ENCODE measurements around the gene MED13. TPM values are rescaled to one million over a fixed set of nuclear protein-coding genes. Genes with fewer than 3 reads are reported as not detected.

Gene MED13
- total RNA-seq, 1 donor from 2014 or later = 65.7 TPM

DNA sequence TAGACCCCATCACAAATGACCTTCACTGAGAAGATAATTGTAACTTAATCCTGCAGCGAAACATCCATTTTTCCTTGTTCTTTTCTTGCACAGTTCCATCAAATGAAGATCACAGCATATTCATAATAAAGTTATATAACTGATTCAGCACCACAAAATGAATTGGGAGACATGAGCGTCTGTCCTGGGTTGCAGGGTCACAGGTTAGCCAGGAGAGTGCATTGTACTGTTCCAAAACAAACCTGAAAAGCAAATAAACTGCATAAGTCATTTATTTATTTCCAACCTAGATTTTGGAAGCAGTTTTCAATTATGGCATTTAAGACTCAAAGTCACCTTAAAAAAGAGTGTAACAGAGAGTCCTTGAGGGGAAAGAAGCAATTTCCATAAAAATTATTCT, 118.7 kb downstream of the MED13 start:
- H3K4me3 ChIP-seq = no peak overlapping the region
- peaks cover 78% of the 10 kb centered on the region for H3K36me3 ChIP-seq
- H3K27ac ChIP-seq = no peak overlapping the region
- ATAC-seq = no peak
- H3K9me3 ChIP-seq = no peaks in the 10 kb centered on the region
- TF ChIP-seq, protein P1, sequence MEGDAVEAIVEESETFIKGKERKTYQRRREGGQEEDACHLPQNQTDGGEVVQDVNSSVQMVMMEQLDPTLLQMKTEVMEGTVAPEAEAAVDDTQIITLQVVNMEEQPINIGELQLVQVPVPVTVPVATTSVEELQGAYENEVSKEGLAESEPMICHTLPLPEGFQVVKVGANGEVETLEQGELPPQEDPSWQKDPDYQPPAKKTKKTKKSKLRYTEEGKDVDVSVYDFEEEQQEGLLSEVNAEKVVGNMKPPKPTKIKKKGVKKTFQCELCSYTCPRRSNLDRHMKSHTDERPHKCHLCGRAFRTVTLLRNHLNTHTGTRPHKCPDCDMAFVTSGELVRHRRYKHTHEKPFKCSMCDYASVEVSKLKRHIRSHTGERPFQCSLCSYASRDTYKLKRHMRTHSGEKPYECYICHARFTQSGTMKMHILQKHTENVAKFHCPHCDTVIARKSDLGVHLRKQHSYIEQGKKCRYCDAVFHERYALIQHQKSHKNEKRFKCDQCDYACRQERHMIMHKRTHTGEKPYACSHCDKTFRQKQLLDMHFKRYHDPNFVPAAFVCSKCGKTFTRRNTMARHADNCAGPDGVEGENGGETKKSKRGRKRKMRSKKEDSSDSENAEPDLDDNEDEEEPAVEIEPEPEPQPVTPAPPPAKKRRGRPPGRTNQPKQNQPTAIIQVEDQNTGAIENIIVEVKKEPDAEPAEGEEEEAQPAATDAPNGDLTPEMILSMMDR (IDR thresholded peaks at IDR 0.05) = no peak
- H3K27me3 ChIP-seq = no peaks in the 10 kb centered on the region
- DNase-seq = no peak
- intact Hi-C loops (cut with DNase I) = no loop called here
- no peaks in the 10 kb centered on the region for H3K4me1 ChIP-seq

DNA sequence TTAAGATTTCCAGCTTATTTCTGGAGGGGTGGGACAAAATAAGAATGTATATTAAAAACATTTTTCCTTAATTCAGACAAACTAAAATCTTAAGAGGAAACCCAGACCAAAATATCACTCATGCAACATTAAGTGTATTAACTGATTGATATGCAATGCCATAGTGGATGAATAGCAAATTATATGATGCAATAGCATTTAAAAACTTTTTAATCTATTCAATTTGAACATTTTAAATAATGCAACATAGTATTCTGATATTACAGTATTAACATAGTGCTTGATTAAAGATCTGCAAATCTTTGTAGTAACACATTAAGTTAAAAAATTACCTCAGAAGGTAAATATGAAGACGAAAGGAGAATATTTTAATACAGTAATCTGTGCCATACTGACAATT, 122.0 kb downstream of the MED13 start:
- Histone ChIP-seq H3K27me3 (no peaks in the 10 kb centered on the region), H3K4me3 (no peak overlapping the region), H3K4me1 (no peaks in the 10 kb centered on the region), H3K9me3 (no peaks in the 10 kb centered on the region), H3K36me3 (peaks cover 56% of the 10 kb centered on the region), H3K27ac (no peak overlapping the region)
- TF ChIP-seq, protein P1 (IDR thresholded peaks at IDR 0.05) = no peak
- intact Hi-C loops (cut with DNase I) = no loop called here
- DNase-seq (no peak), ATAC-seq (no peak)

DNA sequence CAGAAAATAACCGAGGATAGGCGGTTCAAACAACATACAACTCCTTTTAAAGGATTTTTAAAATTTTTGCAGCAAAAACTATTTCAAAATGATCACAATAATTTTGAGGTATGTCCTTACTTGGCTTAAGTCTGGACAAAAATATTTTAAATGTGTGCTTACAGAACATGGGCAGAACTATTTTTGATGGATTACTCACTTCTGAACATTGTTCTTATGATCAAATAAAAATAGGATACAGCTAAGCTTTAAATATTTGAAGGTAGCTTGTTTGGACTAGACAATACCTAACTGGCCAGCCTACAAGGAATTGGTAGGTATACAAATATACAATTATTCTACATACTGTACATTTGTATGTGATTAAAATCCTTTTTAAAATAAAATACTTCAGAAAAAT, 123.0 kb downstream of the MED13 start:
- TF ChIP-seq, protein P1 (IDR thresholded peaks at IDR 0.05) = no peak
- Histone ChIP-seq H3K4me1 (no peaks in the 10 kb centered on the region), H3K9me3 (no peaks in the 10 kb centered on the region), H3K27ac (no peak overlapping the region), H3K36me3 (peaks cover 45% of the 10 kb centered on the region), H3K27me3 (no peaks in the 10 kb centered on the region), H3K4me3 (no peak overlapping the region)
- DNase-seq (no peak), ATAC-seq (no peak)
- intact Hi-C loops (cut with DNase I) = no loop called here

DNA sequence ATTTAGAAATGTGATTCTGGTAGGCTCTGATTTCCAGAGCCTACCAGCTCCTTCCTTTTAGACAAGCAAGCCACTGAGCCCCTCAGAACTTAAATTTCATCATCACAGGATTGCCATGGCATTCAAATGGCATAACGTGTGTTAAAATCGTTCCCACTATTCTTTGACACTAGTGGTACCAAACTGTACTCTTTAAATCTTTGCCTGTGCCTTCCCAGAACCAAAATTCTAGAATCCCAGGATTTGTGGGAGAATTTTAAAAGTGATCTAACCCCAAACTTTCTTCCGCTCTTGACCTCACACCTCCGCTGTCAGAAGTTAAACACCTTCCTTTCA, 137.0 kb downstream of the MED13 start:
- ATAC-seq (no peak), DNase-seq (no peak)
- TF ChIP-seq, protein P1 (IDR thresholded peaks at IDR 0.05) = no peak
- Histone ChIP-seq H3K36me3 (peaks cover 21% of the 10 kb centered on the region), H3K4me3 (peak overlapping the region; percentile 76), H3K27ac (peak overlapping the region; percentile 89), H3K27me3 (no peaks in the 10 kb centered on the region), H3K9me3 (no peaks in the 10 kb centered on the region), H3K4me1 (peaks cover 9% of the 10 kb centered on the region)
- intact Hi-C loops (cut with DNase I) = no loop called here

DNA sequence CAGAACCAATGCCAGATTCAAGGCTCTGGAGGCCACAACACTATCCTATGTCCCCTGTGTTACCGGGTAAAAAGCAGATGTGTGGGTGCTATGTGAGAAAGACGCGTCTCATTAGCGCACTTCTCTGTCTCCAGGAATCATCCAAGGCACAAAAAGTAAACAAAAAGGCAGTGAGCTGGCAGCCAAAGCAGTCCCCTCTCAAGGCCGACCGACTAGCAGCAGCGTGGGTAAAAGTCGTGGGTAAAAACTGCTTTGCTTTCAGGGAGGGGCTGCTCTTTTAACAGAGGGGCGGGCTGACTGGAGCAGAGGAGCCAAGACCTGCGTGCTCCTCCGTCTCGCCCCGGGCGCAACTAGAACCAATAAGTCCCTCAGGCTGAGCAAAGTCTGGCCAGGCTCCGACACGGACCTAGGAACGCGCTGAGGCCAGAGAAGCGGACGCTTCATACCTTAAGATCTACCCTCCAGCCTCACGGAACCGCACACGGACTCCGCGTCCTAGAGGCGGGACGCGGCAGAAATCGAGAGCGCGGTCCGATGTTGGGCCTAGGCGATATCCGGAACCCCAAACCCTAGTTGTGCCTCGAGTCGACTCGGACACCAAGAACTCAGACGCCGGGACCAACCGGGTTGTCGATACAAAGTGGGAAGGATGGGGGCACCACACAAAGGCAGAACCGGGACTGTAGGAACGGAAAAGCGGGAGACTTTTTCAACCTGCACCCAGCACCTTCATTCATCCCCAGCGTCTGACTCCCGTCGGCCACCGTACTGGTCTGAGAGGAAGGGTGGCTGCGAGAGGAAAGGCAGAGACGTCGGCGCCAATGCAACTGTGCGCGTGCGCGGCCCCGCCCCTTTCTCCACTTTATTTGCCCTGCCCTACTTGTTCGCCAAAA, 137.6 kb downstream of the MED13 start, which contains the start of gene INTS2:
INTS2 (minus strand) TSS at position 775 of the 893 bp plus-strand sequence. CDS start 1,338 bp downstream, outside the sequence.
- TF ChIP-seq, protein P1 (IDR thresholded peaks at IDR 0.05) = no peak
- Histone ChIP-seq H3K36me3 (peaks cover 24% of the 10 kb centered on the region), H3K4me1 (peaks cover 9% of the 10 kb centered on the region), H3K4me3 (peak within 1 kb of the TSS; percentile 76), H3K27ac (peak within 1 kb of the TSS; percentile 89), H3K9me3 (no peaks in the 10 kb centered on the region), H3K27me3 (no peaks in the 10 kb centered on the region)
- DNase-seq (peak; percentile 98), ATAC-seq (peak; percentile 98)
- intact Hi-C loops (cut with DNase I) = no loop called here
